Measurements from ENCODE around the gene SMARCB1. TPM values are rescaled to one million over a fixed set of nuclear protein-coding genes. Genes with fewer than 3 reads are reported as not detected.

SMARCB1 gene
- 10 to 100 TPM; 34.6 to 60.2 (median 50.1) TPM for total RNA-seq

- Histone ChIP-seq H3K9me3 (no peaks in the 10 kb centered on the region), H3K27me3 (no peaks in the 10 kb centered on the region), H3K36me3 (no peaks in the 10 kb centered on the region), H3K4me1 (peaks cover 3 to 5% of the 10 kb centered on the region in 2 donors), H3K27ac (peak within 1 kb of the TSS; percentile 99), H3K4me3 (peak within 1 kb of the TSS; percentile 86 to 94 (median 89))
- DNase-seq (ENCODE audit: low spot score in 2 of 2) = peak; percentile 80 to 86
- intact Hi-C loops (cut with DNase I; ENCODE audit: low total_unique reads) = no loop called here
- TF ChIP-seq POLR2A (IDR thresholded peaks at IDR 0.05) (peak; percentile 35), CTCF (IDR thresholded peaks at IDR 0.05) (no peak), POLR2AphosphoS5 (IDR thresholded peaks at IDR 0.05) (peak; percentile 22 to 82 (median 64))
Measured at GRCh38 chr22:23786752-23787599, at the start of gene SMARCB1. TSS of gene SMARCB1 (plus strand) at chr22:23786966. CDS start at chr22:23787170, 204 bp downstream.

- Histone ChIP-seq H3K27ac (no peak overlapping the region), H3K4me1 (no peaks in the 10 kb centered on the region), H3K27me3 (no peaks in the 10 kb centered on the region), H3K36me3 (no peaks in the 10 kb centered on the region), H3K4me3 (no peak overlapping the region), H3K9me3 (no peaks in the 10 kb centered on the region)
- no peak for DNase-seq (ENCODE audit: low spot score in 2 of 2)
- TF ChIP-seq CTCF (IDR thresholded peaks at IDR 0.05) = no peak
- no peak for TF ChIP-seq POLR2AphosphoS5 (IDR thresholded peaks at IDR 0.05)
- intact Hi-C loops (cut with DNase I; ENCODE audit: low total_unique reads) = no loop called here
Measured at GRCh38 chr22:23737696-23738095, 49.1 kb upstream of the SMARCB1 start.

DNA sequence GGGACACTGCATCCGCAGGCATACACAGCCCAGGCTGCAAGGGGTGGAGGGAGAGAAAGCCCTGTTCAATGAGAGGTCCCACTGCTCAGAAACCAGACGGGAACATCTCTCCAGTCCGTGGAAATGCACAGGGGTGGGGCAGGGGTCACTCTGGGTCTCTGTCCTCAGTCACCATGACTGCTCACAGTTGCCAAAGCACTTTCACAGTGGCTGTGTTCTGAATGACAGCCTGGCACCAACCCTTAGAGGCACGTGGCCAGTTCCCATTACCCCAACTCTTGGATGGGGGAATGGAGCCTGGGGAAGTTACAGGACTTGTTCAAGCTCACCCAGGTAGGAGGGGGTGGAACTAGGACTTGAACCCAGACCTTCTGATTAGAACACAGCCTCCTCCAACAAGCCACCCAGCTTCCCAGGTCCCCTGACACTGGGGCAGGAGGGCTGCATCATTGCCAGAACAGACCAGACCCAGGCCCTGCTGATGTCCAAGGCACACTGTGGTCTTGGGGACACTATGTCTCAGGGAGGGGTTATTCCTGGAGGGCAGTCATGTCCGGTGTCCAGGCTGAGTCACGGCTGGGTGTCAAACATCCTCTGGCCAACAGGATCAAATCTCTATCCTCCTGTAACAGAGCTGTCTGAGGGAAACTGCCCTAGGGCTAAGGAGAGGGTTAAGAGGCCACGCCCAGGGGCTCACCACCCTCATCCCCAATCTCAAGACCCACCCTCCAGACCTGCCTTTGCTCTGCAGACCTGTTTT is 44.1 kb upstream of the SMARCB1 start:
- H3K27ac ChIP-seq = peak overlapping the region in 1 of 2 donors; percentile 43
- peaks cover 5% of the 10 kb centered on the region for H3K36me3 ChIP-seq
- H3K4me1 ChIP-seq = no peaks in the 10 kb centered on the region
- H3K4me3 ChIP-seq = no peak overlapping the region
- intact Hi-C loops (cut with DNase I; ENCODE audit: low total_unique reads) = no loop called here
- no peaks in the 10 kb centered on the region for H3K27me3 ChIP-seq
- DNase-seq (ENCODE audit: low spot score in 2 of 2) = no peak
- H3K9me3 ChIP-seq = no peaks in the 10 kb centered on the region
- TF ChIP-seq POLR2AphosphoS5 (IDR thresholded peaks at IDR 0.05) = no peak
- no peak for TF ChIP-seq POLR2A (IDR thresholded peaks at IDR 0.05)
- no peak for TF ChIP-seq CTCF (IDR thresholded peaks at IDR 0.05)

DNA sequence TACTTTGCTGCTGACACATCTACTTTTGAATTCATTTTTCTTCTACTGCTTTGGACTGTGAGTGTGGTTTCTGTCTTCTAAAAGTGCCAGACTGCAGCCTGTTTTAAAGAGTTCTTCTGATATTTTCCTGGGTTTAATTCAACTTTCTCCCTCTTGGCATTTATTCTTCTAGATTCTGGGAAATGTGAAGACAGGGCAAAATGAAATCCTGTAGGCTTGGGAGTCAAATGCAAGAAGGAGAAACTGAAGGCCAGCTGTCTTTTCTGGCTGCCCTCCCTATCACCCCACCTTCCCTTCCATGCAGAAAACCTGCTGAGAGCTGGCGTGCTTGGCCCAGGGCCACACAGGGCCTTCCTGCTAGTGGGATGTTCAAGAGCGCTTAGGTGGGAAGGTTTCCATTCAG is 43.5 kb upstream of the SMARCB1 start:
- Histone ChIP-seq H3K36me3 (peaks cover 5% of the 10 kb centered on the region), H3K9me3 (no peaks in the 10 kb centered on the region), H3K27ac (peak overlapping the region in 1 of 2 donors; percentile 43), H3K27me3 (no peaks in the 10 kb centered on the region), H3K4me1 (no peaks in the 10 kb centered on the region), H3K4me3 (no peak overlapping the region)
- DNase-seq (ENCODE audit: low spot score in 2 of 2) = no peak
- TF ChIP-seq CTCF (IDR thresholded peaks at IDR 0.05) (no peak), POLR2A (IDR thresholded peaks at IDR 0.05) (no peak), POLR2AphosphoS5 (IDR thresholded peaks at IDR 0.05) (no peak)
- intact Hi-C loops (cut with DNase I; ENCODE audit: low total_unique reads) = no loop called here

DNA sequence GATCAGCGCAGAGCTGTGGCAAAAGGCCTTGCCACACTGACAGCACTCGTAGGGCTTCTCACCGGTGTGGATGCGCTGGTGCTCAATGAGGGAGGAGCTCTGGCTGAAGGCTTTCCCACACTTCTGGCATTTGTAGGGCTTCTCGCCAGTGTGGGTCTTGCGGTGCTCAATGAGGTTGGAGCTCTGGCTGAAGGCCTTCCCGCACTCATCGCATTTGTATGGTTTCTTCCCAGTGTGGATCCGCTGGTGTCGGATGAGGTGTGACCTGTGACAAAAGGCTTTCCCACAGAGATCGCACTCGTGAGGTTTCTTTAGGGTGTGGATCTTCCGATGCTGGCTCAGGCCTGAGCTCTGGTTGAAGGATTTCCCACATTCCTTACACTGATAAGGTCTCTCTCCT is 42.8 kb upstream of the SMARCB1 start:
- Histone ChIP-seq H3K27me3 (no peaks in the 10 kb centered on the region), H3K36me3 (peaks cover 5% of the 10 kb centered on the region), H3K4me3 (no peak overlapping the region), H3K9me3 (no peaks in the 10 kb centered on the region), H3K27ac (no peak overlapping the region), H3K4me1 (no peaks in the 10 kb centered on the region)
- intact Hi-C loops (cut with DNase I; ENCODE audit: low total_unique reads) = no loop called here
- no peak for TF ChIP-seq POLR2AphosphoS5 (IDR thresholded peaks at IDR 0.05)
- TF ChIP-seq CTCF (IDR thresholded peaks at IDR 0.05) = no peak
- no peak for TF ChIP-seq POLR2A (IDR thresholded peaks at IDR 0.05)
- no peak for DNase-seq (ENCODE audit: low spot score in 2 of 2)

Measured in breast epithelium (tissue), 4 donors.